Upper lobe of left lung (tissue), 6 donors: ENCODE measurements around the gene ZC3H8. TPM values are rescaled to one million over a fixed set of nuclear protein-coding genes. Genes with fewer than 3 reads are reported as not detected.

Experiments
- ATAC-seq, 2 donors: fragments of 200-7000 bp; cut with Tn5 transposase; one replicate each; pipeline ENCODE4 v1.9.1; 2022; ENCODE audit warnings: mild to moderate bottlenecking in 2 of 2, moderate library complexity in 2 of 2; ENCODE audit not compliant: low FRiP score in 2 of 2
- DNase-seq, 2 donors: peaks; one replicate each; pipeline ENCODE4 v3.0.0-alpha.2; 2019 to 2020
- H3K27ac ChIP-seq, 4 donors: fragments of 200-600 bp; sonication (generic); one replicate each; pipeline ENCODE4 v1.5.1; 2016 to 2019
- H3K27me3 ChIP-seq, 4 donors: fragments of 200-600 bp; sonication (generic); one replicate each; pipeline ENCODE4 v1.5.1; 2017 to 2019
- H3K36me3 ChIP-seq, 4 donors: fragments of 200-600 bp; sonication (generic); one replicate each; pipeline ENCODE4 v1.5.1; 2016 to 2019
- H3K4me1 ChIP-seq, 4 donors: fragments of 200-600 bp; sonication (generic); one replicate each; pipeline ENCODE4 v1.5.1; 2018 to 2019
- H3K4me3 ChIP-seq, 4 donors: fragments of 200-600 bp; sonication (generic); one replicate each; pipeline ENCODE4 v1.5.1; 2017 to 2019; ENCODE audit warnings: mild to moderate bottlenecking in 2 of 4, moderate library complexity in 1 of 4
- H3K9me3 ChIP-seq, 4 donors: fragments of 200-600 bp; sonication (generic); one replicate each; pipeline ENCODE4 v1.5.1; 2018 to 2019
- EP300 ChIP-seq, 4 donors: sonication (generic); formaldehyde crosslinking; IDR thresholded peaks; one replicate each; pipeline ENCODE4 v1.5.1; 2017; ENCODE audit warnings: antibody characterized with exemption in 4 of 4, control low read depth in 2 of 4
- POLR2A ChIP-seq, 4 donors: fragments of 450-650 bp; IDR thresholded peaks; one replicate each; pipeline ENCODE4 v1.5.1; 2016 to 2017; ENCODE audit warnings: antibody characterized with exemption in 4 of 4, mild to moderate bottlenecking in 2 of 4
- POLR2AphosphoS5 ChIP-seq, 2 donors: sonication (generic); formaldehyde crosslinking; IDR thresholded peaks; one replicate each; pipeline ENCODE4 v1.5.1; 2017; ENCODE audit warnings: antibody characterized with exemption in 2 of 2
- WGBS, 2 donors: methylation state at CpG; one replicate each; pipeline ENCODE4 v1.1.5; 2017 to 2018; 5-methylcytosine and 5-hydroxymethylcytosine counted together
- total RNA-seq, 6 donors: library from RNA; depleted of rRNA in 4 of 6; stranded (reverse); fragments of >200 nt in 4 of 6; gene quantifications; one replicate each; pipeline versions ENCODE4 v1.1.0 to v1.2.1, GENCODE V29; 2016 to 2021
- TF ChIP-seq, protein P1 (sequence below), 6 experiments: fragments of 450-650 bp in 4 of 6; fragments of 200-600 bp in 2 of 6; sonication (generic) in 2 of 6; IDR thresholded peaks; one replicate each; pipeline ENCODE4 v1.5.1; 2016 to 2019; ENCODE audit warnings: antibody characterized with exemption in 6 of 6
- donor health status: DM: no; HTN: no; CAD: no; lungs with moderate emphysema.
- donor health status: DM: no; HTN: yes; CAD: no; lungs with severe emphysema.

Gene ZC3H8
- total RNA-seq, 6 donors from 2014 or later, result 4.3 to 92.2 (median 10.1) TPM

GRCh38 chr2:112174383-112174782 lies 80.5 kb downstream of the ZC3H8 start:
- no peaks in the 10 kb centered on the region for H3K4me1 ChIP-seq
- H3K4me3 ChIP-seq, result no peak overlapping the region
- DNase-seq, result no peak
- TF ChIP-seq EP300 (IDR thresholded peaks at IDR 0.05) (no peak), POLR2AphosphoS5 (IDR thresholded peaks at IDR 0.05) (no peak), POLR2A (IDR thresholded peaks at IDR 0.05) (no peak)
- TF ChIP-seq, protein P1, sequence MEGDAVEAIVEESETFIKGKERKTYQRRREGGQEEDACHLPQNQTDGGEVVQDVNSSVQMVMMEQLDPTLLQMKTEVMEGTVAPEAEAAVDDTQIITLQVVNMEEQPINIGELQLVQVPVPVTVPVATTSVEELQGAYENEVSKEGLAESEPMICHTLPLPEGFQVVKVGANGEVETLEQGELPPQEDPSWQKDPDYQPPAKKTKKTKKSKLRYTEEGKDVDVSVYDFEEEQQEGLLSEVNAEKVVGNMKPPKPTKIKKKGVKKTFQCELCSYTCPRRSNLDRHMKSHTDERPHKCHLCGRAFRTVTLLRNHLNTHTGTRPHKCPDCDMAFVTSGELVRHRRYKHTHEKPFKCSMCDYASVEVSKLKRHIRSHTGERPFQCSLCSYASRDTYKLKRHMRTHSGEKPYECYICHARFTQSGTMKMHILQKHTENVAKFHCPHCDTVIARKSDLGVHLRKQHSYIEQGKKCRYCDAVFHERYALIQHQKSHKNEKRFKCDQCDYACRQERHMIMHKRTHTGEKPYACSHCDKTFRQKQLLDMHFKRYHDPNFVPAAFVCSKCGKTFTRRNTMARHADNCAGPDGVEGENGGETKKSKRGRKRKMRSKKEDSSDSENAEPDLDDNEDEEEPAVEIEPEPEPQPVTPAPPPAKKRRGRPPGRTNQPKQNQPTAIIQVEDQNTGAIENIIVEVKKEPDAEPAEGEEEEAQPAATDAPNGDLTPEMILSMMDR (IDR thresholded peaks at IDR 0.05), result no peak
- no peaks in the 10 kb centered on the region for H3K36me3 ChIP-seq
- ATAC-seq, result no peak
- H3K9me3 ChIP-seq, result no peaks in the 10 kb centered on the region
- WGBS, 2 donors, result 80 to 83% methylated on average over 4 of the region's 4 CpGs
- H3K27ac ChIP-seq, result no peak overlapping the region
- no peaks in the 10 kb centered on the region for H3K27me3 ChIP-seq

GRCh38 chr2:112173646-112174319 lies 81.1 kb downstream of the ZC3H8 start:
- Histone ChIP-seq H3K4me1 (no peaks in the 10 kb centered on the region), H3K36me3 (no peaks in the 10 kb centered on the region), H3K27me3 (no peaks in the 10 kb centered on the region), H3K9me3 (no peaks in the 10 kb centered on the region), H3K27ac (no peak overlapping the region), H3K4me3 (no peak overlapping the region)
- WGBS, 2 donors, result 92 to 93% methylated on average over 11 of the region's 11 CpGs
- DNase-seq, result no peak
- TF ChIP-seq, protein P1 (IDR thresholded peaks at IDR 0.05), result no peak
- TF ChIP-seq POLR2AphosphoS5 (IDR thresholded peaks at IDR 0.05) (no peak), POLR2A (IDR thresholded peaks at IDR 0.05) (no peak), EP300 (IDR thresholded peaks at IDR 0.05) (no peak)
- ATAC-seq, result peak in 1 of 2 donors; percentile 58

DNA sequence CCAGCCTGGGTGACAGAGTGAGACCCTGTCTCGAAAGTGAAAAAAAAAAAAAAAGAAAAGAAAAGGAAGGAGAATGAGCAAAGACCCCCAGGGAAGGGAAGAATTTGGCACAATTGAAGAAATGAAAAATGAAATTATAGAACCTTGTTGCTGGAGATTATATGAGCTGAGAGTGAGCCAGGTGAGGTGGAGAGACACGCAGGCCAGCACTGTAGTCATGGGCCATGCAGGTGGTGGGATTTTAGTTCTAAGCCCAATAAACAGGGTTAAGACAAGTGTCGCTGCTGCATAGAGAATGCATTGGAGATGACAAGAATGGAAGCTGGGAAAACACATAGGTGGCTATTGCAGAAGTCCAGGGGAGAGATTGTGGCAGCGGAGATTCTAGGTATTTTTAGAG lies 84.3 kb downstream of the ZC3H8 start:
- TF ChIP-seq POLR2A (IDR thresholded peaks at IDR 0.05) (no peak), EP300 (IDR thresholded peaks at IDR 0.05) (no peak), POLR2AphosphoS5 (IDR thresholded peaks at IDR 0.05) (no peak)
- TF ChIP-seq, protein P1 (IDR thresholded peaks at IDR 0.05), result no peak
- Histone ChIP-seq H3K27me3 (no peaks in the 10 kb centered on the region), H3K9me3 (no peaks in the 10 kb centered on the region), H3K27ac (no peak overlapping the region), H3K36me3 (no peaks in the 10 kb centered on the region), H3K4me1 (no peaks in the 10 kb centered on the region), H3K4me3 (no peak overlapping the region)
- no peak for ATAC-seq
- 95% methylated on average over 4 of the region's 4 CpGs for WGBS, 2 donors
- no peak for DNase-seq

GRCh38 chr2:112168422-112169124 lies 86.3 kb downstream of the ZC3H8 start:
- H3K9me3 ChIP-seq, result no peaks in the 10 kb centered on the region
- 83 to 84% methylated on average over 6 to 10 of the region's 10 CpGs for WGBS, 2 donors
- H3K36me3 ChIP-seq, result no peaks in the 10 kb centered on the region
- H3K4me3 ChIP-seq, result no peak overlapping the region
- TF ChIP-seq EP300 (IDR thresholded peaks at IDR 0.05), result no peak
- TF ChIP-seq POLR2AphosphoS5 (IDR thresholded peaks at IDR 0.05), result no peak
- no peak for TF ChIP-seq POLR2A (IDR thresholded peaks at IDR 0.05)
- TF ChIP-seq, protein P1 (IDR thresholded peaks at IDR 0.05), result no peak
- H3K27me3 ChIP-seq, result no peaks in the 10 kb centered on the region
- ATAC-seq, result peak in 1 of 2 donors; percentile 56
- no peaks in the 10 kb centered on the region for H3K4me1 ChIP-seq
- H3K27ac ChIP-seq, result no peak overlapping the region
- DNase-seq, result no peak
